IPS-11a (cell line): ENCODE measurements around the gene ALDH7A1.
"Not testable (repeated sequence)": the region's sequence is repeated elsewhere in the genome, so short reads cannot be mapped to it uniquely, and the experiment has no call there.

Experiments used
- H3K4me3 ChIP-seq: one replicate; pipeline ENCODE4 v1.5.1; 2013; ENCODE audit warnings: low read depth, low read length, control low read depth

ALDH7A1 gene

GRCh38 chr5:126535856-126536545 is 59.0 kb downstream of the ALDH7A1 start:
- H3K4me3 ChIP-seq: no peak overlapping the region

DNA sequence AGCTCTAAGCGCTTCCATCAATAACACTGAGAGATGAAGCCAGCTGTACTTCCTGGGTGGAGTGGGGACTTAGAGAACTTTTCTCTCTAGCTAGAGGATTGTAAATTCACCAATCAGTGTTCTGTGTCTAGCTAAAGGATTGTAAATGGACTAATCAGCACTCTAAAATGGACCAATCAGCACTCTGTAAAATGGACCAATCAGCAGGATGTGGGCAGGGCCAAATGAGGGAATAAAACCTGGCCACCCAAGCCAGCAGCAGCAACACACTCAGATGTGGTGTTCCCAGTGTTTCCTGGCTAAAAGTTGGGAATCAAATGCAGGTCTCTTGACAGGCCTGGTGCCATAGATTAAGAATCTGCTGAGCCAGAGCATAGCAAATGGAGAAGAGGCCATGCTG is 60.5 kb downstream of the ALDH7A1 start:
- H3K4me3 ChIP-seq: no peak overlapping the region

GRCh38 chr5:126531543-126532120 is 63.4 kb downstream of the ALDH7A1 start:
- H3K4me3 ChIP-seq: no peak overlapping the region

DNA sequence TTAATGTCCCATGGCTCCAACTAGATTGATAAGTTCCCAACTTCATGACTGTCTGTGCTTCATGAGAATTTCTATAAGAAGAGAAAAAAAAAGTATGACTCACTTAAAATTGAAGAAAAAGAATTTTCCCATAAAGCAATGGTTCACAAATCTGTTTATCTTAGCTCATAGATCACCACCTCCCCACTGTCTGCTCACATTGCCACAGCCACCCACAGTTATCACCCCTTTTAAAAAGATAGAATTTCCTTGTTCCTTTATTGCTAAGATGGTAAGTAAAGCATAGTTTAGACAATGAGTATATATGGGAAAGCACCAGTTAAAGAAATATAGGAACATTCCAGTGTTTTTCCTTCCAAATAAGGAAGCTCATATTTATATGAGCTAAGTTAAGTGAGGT is 67.1 kb downstream of the ALDH7A1 start:
- H3K4me3 ChIP-seq: no peak overlapping the region

- no peak overlapping the region for H3K4me3 ChIP-seq
Measured at GRCh38 chr5:126527158-126527557, 67.9 kb downstream of the ALDH7A1 start.

- no peak overlapping the region for H3K4me3 ChIP-seq
Measured at GRCh38 chr5:126526493-126526892, 68.5 kb downstream of the ALDH7A1 start.

GRCh38 chr5:126525630-126526245 is 69.3 kb downstream of the ALDH7A1 start:
- no peak overlapping the region for H3K4me3 ChIP-seq

DNA sequence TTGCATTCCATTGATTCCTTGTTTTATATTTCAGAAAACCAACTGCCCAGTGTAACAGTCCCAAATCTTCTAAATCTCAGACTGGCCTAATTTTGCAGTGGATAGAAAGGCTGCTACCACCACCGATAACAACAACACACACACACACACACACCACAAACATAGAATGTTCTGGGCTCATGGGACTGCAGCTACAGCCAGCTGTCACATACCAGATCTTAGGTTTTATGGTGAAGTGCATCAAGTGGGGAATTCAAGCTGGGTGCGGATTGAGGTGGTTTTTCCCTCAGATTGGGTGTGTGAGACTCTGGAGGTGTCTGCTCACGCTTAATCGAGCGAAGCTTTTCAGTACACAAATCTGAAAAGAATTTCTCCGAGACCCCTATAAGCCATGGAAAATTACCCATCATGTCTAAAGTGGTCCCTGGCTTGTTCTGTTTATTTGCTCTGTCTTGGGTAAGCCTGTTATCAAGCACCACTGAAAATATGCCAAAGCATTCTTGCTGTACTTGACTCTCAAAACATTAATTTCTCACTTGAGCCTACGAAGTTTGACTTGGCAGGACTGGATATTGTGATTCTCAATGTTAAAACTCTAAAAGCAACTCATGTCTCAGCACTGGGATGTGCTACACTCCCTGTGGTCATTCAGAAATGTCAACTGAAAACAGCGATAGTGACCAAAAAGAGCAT is 71.1 kb downstream of the ALDH7A1 start:
- no peak overlapping the region for H3K4me3 ChIP-seq

DNA sequence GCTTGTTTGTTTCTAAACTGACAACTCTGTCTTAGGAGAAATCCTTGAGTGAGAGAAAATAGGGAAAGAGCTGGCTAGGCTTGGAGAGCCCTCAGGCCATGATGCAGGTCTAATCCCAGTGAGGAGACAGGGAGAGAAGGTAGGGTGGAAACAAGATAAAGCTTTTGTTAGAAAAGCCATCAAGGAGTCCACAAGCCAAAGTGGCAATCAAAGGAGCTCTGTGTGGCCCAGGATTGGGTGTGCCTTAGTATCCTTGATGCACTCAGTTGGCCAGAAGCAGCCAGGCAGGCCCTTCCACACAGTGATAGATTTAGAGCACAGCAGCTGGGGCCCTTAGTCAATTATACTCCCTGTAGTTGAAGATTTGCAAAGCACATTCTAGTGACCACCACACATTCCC is 73.9 kb downstream of the ALDH7A1 start:
- H3K4me3 ChIP-seq: no peak overlapping the region

DNA sequence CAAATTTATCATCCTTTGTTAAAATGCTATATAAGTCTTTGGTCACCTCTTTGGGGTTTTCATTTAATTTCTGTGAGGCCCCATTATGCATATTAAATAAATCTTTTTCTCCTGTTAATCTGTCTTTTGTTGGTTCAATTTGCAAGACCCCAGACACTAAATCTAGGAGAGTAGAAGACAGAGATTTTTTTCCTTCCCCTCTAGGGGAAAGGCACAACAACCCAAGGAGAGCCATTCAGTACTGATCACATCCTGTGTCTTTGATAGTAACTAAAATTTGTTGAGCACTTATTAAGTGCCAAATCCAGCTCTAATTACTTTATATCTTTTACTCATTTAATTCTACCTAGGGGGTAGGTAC is 74.4 kb downstream of the ALDH7A1 start:
- no peak overlapping the region for H3K4me3 ChIP-seq

GRCh38 chr5:126519637-126520592 is 75.1 kb downstream of the ALDH7A1 start:
- H3K4me3 ChIP-seq: no peak overlapping the region

DNA sequence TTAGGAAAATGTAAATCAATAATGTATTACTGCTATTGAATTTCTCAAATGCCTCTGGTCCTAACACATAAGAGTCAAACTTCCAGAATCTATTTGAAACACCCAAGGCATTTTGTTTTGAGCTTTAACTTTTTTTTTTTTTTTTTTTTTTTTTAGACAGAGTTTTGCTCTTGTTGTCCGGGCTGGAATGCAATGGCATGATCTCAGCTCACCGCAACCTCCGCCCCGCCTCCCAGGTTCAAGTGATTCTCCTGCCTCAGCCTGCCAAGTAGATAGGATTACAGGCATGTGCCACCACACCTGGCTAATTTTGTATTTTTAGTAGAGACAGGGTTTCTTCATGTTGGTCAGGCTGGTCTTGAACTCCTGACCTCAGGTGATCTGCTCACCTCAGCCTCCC is 75.8 kb downstream of the ALDH7A1 start:
- H3K4me3 ChIP-seq: not testable (repeated sequence)

DNA sequence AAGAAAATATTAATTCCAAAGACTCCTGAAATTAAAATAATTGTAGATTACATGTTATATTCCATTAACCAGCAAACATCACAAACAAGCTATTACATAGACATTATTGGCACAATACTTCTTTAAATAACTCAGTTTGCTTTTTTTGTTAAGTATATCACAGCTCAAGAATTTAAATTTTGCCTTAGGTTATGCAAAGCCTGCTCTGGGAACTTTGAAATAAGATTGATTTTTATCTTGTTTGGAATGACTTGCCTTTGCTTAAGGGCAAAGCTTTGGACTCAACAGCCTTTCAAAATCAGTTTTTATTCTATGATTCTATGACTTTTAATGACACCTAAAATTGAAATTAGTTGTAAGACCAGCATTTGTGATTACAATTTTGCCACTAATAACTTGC is 78.2 kb downstream of the ALDH7A1 start:
- H3K4me3 ChIP-seq: no peak overlapping the region

GRCh38 chr5:126516133-126516532 is 78.9 kb downstream of the ALDH7A1 start:
- no peak overlapping the region for H3K4me3 ChIP-seq

GRCh38 chr5:126515337-126515736 is 79.7 kb downstream of the ALDH7A1 start:
- no peak overlapping the region for H3K4me3 ChIP-seq

DNA sequence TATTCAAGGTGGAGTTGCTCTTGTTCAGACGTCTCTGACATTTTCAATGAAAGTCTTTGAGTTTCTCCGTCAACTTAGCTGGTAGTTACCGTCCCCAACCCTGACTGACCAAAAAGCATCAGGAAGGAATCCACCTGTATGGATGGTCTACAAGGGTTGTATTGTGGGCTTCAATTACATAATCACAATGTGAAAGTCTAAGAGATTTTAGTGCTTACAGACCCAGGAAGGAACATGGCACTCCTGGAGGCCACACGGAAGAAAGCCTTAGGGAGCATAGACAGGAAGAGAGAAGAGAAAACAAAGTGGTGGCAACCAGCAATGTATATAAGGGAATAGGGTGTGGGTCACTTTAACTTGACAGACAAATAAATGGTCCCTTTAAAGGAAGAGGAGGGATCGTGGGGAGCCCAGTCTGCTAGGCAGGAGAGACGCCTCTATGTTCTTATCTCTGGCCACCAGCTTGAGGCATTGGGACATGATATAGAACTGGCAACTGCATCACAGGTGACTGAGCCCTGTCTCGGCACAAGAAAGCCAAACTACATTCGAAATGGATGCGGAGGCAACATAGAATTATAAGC is 80.4 kb downstream of the ALDH7A1 start:
- no peak overlapping the region for H3K4me3 ChIP-seq

DNA sequence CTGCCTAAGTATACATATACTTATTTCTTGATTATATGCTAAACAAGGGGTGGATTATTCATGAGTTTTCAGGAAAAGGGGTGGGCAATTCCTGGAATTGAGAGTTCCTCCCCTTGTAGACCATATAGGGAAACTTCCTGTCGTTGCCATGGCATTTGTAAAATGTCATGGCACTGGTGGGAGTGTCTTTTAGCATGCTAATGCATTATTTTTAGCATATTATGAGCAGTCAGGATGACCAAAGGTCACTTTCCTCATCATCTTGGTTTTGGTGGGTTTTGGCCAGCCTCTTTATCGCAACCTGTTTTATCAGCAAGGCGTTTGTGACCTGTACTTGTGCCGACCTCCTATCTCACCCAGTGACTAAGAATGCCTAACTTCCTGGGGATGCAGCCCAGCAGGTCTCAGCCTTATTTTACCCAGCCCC is 80.9 kb downstream of the ALDH7A1 start:
- no peak overlapping the region for H3K4me3 ChIP-seq

- no peak overlapping the region for H3K4me3 ChIP-seq
Measured at GRCh38 chr5:126513703-126514102, 81.3 kb downstream of the ALDH7A1 start.

DNA sequence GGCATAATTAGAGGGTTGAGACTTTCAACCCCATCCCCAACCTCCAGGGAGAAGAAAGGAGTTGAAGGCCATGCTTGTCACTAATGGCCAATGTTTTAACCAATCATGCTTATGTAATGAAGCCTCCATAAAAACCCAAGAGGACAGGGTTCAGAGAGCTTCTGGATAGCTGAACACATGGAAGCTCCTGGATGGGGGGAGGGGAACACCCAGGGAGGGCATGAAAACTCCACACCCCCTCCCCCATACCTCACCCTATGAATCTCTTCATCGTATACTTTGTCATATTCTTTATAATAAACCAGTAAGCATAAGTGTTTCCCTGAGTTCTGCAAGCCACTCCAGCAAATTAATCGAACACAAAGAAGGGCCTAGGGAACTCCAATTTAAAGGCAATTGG is 81.7 kb downstream of the ALDH7A1 start:
- H3K4me3 ChIP-seq: no peak overlapping the region

GRCh38 chr5:126512451-126512850 is 82.6 kb downstream of the ALDH7A1 start:
- H3K4me3 ChIP-seq: no peak overlapping the region
